GM12801 (cell line): ENCODE measurements around the gene RAB32.

Source experiments
- TF ChIP-seq, protein P1 (sequence below): IDR thresholded peaks from one replicate; pipeline ENCODE4 v1.5.1; 2011; ENCODE audit warnings: control low read depth; ENCODE audit not compliant: insufficient read length; ENCODE audit errors: extremely low read depth

The RAB32 gene

DNA sequence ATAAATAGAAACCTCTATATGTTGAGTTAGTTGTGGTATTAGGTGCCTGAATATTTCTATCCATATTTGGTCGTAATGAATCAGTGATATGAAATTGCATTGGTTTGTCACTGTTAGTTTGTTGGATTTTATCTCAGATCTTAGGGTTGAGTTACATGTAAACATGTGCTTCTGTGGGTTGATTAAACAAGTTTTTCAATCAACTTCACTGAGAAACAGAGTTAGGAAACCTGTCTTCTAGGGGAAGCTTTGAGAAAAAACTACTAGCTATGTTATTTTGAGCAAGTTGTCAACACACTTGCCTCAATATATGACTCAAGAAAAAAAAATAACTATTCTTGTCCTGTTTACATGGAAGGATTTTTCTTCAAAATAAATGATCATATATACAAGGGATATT lies 40.3 kb downstream of the RAB32 start:
- TF ChIP-seq, protein P1, sequence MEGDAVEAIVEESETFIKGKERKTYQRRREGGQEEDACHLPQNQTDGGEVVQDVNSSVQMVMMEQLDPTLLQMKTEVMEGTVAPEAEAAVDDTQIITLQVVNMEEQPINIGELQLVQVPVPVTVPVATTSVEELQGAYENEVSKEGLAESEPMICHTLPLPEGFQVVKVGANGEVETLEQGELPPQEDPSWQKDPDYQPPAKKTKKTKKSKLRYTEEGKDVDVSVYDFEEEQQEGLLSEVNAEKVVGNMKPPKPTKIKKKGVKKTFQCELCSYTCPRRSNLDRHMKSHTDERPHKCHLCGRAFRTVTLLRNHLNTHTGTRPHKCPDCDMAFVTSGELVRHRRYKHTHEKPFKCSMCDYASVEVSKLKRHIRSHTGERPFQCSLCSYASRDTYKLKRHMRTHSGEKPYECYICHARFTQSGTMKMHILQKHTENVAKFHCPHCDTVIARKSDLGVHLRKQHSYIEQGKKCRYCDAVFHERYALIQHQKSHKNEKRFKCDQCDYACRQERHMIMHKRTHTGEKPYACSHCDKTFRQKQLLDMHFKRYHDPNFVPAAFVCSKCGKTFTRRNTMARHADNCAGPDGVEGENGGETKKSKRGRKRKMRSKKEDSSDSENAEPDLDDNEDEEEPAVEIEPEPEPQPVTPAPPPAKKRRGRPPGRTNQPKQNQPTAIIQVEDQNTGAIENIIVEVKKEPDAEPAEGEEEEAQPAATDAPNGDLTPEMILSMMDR = no peak

DNA sequence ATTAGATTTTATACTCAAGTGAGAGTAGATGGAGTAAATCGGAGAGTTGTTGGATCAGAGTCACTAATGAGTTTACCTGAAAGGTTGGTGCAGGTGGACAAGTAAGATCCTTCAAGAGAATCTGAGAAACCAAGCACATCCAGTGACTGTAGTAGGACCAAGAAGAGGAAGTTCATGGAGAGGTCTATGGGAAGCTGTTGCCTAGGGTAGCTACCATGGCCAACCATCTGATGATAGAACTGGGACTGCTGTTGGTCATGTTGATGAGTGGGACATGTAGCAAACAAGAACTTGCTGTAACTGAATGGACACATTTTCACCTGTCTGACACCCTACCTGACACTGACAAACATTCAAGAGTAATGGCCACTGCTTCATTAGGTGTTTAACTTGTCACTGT lies 43.8 kb downstream of the RAB32 start:
- TF ChIP-seq, protein P1 = no peak

DNA sequence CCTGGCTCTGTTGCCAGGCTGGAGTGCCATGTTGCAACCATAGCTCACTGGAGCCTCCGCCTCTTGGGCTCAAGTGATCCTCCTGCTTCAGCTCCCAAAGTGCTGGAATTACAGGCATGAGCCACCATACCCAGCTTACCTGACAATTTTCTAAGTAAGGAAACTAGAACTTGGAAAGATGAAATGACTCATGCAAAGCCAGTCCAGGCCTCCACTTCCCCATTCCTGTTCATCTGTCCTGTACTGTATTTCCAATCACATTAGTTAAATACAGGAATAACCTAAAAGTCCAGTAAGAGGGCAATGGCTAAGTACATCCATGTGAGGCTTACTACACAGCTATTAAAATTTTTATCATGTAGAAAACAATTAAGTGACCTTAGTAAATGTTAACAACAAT lies 46.9 kb downstream of the RAB32 start:
- TF ChIP-seq, protein P1 = no peak

DNA sequence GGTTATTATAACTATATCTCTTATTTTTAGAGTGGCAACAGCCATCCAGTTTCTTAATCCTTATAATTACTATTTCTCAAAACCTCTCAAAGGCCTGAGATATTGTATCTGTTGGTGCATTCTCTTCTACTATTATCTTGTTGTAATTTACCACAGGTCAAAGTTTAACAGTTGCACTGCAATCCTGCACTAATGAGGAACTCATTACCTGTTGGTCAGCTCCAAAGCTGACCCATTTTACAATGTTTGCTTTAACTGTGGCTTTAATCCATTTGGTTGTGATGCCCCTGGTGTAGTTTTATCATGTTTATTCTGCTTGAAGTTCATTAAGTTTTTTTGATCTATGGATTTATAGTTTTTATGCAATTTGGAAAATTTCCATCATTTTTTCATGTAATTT lies 48.8 kb downstream of the RAB32 start:
- TF ChIP-seq, protein P1 = no peak

DNA sequence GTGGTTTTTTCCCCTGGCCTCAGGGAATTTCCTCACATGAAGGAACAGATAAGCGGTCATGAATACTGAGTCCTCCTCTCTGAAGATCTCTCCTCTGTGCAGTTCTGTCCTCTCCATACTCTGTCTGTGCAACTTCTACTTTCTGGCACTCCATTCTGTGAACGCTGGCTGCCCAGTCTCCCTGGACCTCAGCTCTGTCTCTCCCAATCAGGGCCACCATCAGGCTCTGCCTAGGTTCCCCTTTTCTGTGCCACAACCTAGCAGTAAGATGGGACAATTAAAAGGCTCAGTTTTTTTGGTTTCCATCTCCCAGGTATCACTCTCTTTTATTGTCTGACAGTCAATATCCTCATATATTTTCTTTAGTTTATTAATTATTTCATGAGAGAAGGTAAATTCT lies 50.4 kb downstream of the RAB32 start:
- TF ChIP-seq, protein P1 = no peak

DNA sequence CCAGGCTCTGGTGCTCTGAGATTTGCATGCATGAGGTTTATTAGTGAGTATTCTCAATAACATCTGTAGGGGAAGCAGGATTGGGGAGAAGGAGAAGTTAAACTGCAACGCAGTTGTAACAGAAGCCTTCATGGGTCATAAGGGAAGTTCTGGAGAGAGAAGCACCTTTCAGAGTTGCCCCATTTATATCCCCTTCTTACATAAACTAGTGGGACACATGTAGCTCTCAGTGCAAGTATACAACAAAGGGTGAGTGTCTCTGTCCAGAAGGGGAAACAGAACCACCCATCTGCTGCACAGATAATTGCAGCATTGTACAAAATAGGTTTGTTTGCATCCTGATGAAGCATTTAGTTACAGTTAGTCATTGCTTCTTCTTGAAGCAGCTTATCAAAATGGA lies 50.9 kb downstream of the RAB32 start:
- TF ChIP-seq, protein P1 = no peak

DNA sequence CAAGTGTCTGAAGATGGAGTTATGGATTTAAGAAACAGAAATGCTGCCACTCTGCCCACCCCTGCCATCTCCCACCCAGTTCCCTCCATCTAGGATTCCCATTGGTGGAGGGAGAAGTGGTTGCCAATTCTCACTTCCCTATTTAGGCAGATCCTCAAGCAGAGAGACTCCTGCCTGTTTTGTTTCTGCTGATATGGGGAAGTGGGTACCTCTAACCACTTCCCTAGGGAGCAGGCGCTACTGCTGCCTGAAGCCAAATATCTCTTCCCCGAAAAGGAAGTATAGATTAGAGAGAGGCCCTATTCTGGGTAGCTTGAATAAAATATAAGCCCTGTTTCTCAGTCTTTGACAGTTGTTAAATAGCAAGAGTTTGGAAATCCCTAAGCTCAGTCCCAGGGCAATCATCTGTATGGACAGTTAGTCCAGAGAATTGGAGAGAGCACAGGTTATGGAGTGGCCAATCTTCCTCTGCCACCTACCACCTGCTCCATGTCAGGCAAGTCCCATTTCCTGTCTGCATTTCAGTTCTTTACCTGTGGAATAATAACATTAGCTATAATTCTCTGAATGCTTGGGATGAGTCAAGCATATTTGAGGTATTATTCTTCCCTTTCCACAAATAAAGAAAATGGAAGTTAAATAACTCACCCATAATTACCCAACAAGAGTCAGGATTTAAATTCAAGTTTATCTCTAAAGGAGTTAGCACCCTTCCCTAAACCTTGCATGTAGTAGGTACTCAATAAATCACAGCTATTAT lies 52.5 kb downstream of the RAB32 start:
- TF ChIP-seq, protein P1 = no peak
